IMR-90 (cell line): ENCODE data around the gene STEAP3.

Experiments used
- CTCF ChIP-seq: conservative IDR thresholded peaks from 2 replicates; pipeline ENCODE4 v1.5.1; 2012; ENCODE audit warnings: mild to moderate bottlenecking, low read depth, low read length, improper control_type of control experiment
- FOS ChIP-seq: fragments of 150-350 bp; IDR thresholded peaks from 2 replicates; pipeline ENCODE4 v1.6.1; 2016; ENCODE audit warnings: low read depth, low read length
- NFE2L2 ChIP-seq: fragments of 150-350 bp; IDR thresholded peaks from 2 replicates; pipeline ENCODE4 v1.6.1; 2016; ENCODE audit warnings: low read depth, mild to moderate bottlenecking, low read length
- POLR2A ChIP-seq: IDR thresholded peaks from 2 replicates; pipeline ENCODE4 v1.6.1; 2012; ENCODE audit warnings: mild to moderate bottlenecking, low read depth, low read length
- RAD21 ChIP-seq: IDR thresholded peaks from 2 replicates; pipeline ENCODE4 v1.6.1; 2012; ENCODE audit warnings: low read length, improper control_type of control experiment

GRCh38 chr2:119192893-119193292, 30.7 kb upstream of the STEAP3 start:
- TF ChIP-seq CTCF (no peak), RAD21 (no peak), FOS (no peak), NFE2L2 (no peak), POLR2A (no peak)
